GM21367 (cell line): ENCODE data around the gene RNF38.
"Not testable (repeated sequence)": the region's sequence is repeated elsewhere in the genome, so short reads cannot be mapped to it uniquely, and the experiment has no call there.

Experiments
- ATAC-seq: cut with Tn5 transposase; IDR thresholded peaks from one replicate; pipeline ENCODE4 v1.9.1; 2021; ENCODE audit not compliant: unreplicated experiment

The RNF38 gene

GRCh38 chr9:36297798-36298197 is 102.3 kb downstream of the RNF38 start:
- no peak for ATAC-seq

DNA sequence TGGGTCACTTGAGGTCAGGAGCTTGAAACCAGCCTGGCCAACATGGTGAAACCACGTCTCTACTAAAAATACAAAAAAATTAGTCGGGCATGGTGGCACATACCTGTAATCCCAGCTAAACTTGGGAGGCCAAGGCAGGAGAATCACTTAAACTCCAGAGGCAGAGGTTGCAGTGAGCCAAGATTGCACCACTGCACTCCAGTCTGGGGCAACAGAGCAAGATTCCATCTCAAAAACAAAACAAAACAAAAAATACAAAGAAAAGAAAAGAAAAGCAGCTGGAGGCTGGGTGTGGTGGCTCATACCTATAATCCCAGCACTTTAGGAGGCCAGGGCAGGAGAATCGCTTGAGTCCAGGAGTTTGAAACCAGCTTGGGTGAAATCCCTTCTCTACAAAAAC is 105.1 kb downstream of the RNF38 start:
- not testable (repeated sequence) for ATAC-seq

GRCh38 chr9:36293918-36294317 is 106.2 kb downstream of the RNF38 start:
- ATAC-seq, result no peak

DNA sequence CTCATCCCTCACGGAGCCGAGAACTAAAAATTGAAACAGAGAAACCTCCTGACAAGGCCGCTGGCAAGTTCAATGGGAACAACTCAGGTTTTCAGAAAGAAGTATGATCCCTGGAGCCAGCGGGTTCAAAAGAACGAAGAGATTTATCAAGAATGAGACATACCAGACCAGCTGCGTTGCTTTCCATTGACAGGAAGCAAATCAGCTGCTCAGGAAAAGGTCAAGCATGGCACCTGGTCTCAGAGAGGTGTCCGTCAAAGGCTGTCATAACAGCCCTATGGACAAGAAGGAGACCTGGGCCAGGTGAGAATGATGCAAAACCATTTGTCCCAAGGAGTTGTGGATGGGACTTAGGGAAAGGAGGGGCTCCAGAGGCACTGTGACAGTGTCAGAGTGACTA is 106.9 kb downstream of the RNF38 start:
- no peak for ATAC-seq

- no peak for ATAC-seq
These were observed 107.4 kb downstream of the RNF38 start for GRCh38 chr9:36292641-36293040.

DNA sequence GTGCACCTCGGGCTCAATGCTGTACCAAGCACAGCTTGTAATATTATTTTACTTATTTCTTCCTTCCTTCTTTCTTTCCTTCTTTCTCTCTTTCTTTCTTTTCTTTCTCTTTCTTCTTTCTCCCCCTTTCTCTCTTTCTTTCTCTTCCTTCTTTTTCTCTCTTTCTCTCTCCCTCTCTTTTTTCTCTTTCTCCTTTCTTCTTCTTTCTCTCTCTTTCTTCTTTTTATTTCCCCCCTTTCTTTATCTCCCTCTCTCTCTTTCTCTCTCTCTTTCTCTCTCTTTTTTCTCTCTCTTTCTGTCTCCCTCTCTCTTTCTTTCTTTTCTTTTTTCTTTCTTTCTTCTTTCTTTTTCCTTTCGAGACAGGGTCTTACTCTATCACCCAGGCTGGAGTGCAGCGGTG is 109.1 kb downstream of the RNF38 start:
- no peak for ATAC-seq

DNA sequence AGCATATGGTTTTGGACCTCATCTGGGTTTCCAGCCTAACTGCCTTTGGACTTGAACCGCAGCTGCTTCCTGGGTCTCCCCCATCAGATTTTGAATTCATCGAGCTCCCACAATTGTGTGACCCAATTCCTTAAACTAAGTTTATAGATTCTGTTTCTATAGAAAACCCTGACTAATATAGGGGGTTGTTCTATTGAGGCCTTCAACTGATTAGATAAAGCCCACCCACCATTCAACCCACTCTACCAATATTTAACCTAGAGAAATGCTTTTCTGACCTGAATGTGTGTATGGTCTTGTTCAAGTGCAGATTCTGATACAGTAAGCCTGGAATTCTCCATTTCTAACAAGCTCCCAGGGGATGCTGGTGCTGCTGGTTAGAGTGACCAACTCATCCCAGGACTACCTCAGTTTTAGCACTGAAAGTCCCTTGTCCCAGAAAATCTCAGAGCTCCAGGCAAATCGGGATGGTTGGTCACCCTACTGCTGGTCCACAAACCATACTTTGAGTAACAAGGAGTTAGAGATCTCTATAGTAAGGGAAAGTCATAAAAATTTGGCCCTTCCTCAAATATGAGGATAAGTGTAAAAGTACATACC is 110.1 kb downstream of the RNF38 start:
- ATAC-seq, result no peak

GRCh38 chr9:36288070-36288469 is 112.0 kb downstream of the RNF38 start:
- ATAC-seq, result no peak
